HG02840 (cell line): ENCODE measurements around the gene STIL.
"Not testable (repeated sequence)": the region's sequence is repeated elsewhere in the genome, so short reads cannot be mapped to it uniquely, and the experiment has no call there.

Source experiments
- ATAC-seq: cut with Tn5 transposase; IDR thresholded peaks from one replicate; pipeline ENCODE4 v1.9.1; 2021; ENCODE audit warnings: mild to moderate bottlenecking, moderate library complexity, moderate number of reproducible peaks; ENCODE audit not compliant: unreplicated experiment, low FRiP score

The STIL gene

DNA sequence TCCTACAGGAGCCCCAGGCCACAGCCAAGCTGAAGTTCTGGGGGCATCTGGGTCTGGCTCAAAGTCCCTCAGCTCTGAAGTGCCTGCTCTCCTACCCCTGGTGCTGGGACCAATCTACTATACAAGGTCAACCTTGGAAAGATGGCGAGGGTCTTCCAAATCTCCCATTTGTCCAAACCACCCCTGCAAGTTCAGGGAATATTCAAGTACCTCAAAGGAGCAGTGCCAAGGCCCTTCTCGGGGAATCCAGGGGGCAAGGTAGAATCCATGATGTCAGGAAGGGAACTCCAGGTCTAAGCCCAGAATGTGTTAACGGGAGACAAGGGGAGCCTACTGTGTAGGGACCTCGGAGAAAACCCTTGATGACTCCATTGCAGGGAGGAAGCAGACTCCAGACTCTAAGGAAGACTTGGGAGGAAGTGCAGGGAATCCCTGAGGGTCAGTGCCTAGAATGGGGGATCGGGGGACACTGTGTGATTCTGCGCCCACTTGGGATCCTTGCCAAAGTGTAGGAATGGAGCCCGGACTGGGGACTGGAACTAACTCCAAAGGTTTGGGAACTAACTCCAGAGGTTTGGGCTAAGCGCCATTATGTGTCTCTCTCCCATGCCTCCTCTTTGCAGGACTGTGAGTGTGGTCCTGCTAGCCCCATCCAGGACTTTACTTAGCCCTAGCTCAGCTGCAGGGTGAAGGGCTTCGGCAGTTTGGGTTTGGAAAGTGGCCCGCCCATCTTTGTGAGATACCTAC lies 90.6 kb downstream of the STIL start:
- ATAC-seq = no peak

DNA sequence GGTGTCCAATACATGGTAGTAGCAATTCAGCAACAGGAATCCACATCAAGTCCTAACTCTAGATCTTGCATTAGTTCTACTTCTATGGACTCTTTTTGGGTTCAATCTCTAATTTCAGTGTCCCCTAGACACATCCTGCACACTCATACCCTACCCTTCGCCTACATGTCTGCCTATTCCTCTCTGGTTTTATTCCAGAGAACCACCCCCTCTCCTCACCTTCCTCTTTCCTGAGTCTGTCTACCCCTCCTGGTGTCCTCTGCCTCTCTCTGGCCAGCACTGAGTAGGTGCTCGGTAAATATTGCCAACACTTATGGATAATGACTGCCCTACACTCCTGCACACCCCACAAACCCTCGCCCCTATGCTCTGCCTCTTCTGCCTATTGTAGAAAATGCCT lies 91.5 kb downstream of the STIL start:
- no peak for ATAC-seq

DNA sequence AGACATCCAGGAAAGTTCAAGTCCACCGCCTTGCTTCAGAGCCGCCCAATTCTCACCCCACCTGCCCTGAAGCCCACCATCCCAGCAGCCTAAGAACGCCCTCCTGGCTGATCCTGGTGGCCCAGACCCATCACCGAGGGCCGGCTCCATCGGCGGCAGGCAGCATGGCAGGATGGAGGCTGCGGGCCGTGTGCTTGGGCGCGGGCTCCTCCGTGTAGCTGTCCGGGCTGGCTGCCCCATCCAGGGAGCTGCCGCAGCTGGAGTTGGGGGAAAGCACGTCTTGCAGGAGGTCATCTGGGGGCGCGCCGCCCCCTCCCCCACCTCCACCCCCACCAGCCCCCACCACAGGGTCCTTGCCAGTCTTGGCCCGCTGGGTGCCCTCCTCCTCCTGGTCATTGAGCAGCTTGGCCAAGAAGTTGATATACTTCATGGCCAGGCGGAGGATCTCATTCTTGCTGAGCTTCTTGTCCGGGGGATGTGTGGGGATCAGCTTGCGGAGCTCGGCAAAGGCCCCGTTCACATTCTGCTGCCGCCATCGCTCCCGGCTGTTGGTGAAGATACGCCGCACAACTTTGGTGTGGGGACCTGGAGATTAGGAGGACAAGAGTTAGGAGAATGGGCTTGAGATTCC lies 94.2 kb downstream of the STIL start:
- no peak for ATAC-seq

DNA sequence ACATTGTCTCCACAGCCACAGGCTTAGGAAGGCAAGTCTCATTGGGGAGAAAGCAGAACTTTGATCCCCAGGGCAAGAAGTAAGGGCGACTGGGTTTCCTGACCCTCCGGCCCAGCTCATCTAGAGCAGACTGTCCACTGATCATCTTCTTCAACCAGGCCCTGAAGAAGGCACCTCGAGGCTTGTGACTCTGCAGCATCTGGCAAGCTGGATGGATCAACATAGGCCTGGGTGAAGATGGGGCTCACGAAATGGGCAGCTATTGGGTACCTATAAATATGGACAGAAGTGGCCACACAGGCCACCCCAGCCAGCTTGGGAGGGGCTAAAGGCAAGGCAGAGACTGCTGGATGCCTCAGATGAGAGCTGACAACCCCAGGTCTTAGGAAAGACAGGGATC lies 94.9 kb downstream of the STIL start:
- no peak for ATAC-seq

DNA sequence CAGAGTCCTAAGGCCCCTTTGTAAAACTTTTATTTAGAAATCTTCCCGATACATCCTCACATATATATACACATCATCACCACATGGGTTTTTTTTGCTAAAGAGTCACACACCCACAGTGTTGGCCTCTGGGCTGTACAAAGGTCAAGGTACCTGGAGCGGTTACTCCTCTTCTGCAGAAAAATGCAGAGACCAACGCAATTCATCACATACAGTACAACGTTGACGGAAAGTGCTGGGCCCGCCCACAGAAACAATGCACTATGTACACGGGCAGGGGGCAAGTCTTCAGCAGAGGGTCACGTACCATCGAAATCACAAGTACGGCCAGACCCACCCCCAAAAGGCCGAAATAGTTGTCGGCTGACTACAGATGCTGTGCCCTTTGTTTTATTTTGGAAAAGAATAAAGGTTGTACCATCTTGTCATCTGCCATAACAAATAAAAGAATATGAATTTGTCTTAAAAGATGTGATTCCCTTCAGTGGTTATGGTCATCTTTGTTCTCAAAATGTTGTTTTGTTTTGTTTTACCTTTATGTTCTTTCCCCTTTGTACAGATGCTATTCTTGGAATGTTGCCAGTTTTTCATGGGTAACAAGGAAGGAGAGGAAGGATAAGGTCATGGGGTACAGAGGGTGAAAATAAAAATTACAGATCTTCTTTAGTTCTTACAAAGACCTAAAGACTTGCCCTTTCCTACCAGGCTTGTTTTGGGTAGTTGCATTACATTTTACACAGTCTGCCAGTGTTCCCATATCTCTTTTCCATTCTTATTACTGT lies 97.5 kb downstream of the STIL start:
- no peak for ATAC-seq

DNA sequence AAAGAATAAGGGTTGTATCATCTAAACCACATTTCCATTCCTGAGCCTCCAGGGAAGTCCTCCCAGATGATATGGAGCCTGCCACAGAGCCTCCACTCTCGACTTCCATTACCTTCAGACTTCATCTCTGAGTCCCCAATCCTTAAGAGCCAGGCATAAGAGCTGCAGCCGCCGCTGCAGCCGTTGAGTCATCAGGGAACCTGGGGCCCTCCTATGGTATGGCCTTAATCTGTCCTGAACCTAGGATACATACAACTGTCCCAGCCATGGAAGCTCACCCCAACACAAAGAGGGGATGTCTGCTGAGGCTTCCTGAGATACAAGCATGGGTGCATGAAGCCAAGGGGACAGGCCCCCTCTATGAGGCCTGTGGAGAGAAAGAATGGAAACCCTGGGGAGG lies 98.2 kb downstream of the STIL start:
- no peak for ATAC-seq

DNA sequence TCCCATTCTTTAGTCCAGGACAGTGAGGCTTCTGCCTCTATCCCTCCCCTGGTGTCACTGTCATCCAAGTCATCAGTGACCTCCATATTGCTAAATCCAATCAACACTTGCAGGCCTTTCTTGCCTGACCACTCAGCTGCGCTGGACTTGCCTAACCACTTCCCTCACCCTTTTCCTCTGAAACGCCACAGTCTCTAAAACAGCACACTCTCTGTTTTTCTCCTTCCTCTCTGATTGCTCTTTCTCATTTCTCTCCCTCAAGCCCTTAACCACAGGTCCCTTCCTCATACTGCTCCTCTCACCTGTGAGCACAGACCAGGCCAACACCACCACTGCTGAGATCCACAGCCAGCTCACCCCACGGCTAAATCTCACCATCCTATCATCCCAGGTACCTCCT lies 99.4 kb downstream of the STIL start:
- ATAC-seq = no peak

DNA sequence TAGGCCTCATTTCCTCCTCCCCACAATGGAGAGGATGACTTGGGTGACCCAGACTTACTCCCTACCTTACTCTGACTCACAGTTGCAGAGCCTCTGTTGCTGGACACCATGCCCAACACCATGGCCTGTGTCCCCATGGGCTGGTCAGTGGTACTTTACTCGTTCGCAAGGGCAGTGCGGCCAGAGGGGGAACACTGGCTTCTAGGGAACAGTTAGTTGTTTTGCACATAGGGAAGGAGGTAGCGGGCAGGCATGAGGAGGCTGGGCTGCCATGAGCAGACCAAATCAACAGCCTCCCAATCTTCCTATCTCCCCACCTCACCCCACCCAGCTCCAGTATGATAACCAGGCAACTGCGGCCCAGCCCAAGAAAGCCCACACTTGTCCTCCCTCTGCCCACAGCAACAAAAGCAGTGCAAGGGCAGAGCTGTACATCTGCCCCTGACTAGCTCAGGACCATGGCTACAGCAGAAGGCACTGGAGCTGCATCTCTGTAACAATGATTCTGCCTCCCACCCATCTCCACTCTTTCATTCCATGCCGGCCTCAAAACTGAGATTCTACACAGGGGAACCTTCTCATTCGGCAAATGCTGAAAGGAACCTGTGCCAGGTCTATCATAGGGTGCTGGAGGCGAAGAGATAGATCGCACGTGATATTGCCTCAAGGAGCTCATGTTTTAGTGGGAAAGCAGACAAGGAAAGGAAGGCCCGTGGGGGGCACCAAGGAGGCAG lies 100.5 kb downstream of the STIL start:
- ATAC-seq = no peak

DNA sequence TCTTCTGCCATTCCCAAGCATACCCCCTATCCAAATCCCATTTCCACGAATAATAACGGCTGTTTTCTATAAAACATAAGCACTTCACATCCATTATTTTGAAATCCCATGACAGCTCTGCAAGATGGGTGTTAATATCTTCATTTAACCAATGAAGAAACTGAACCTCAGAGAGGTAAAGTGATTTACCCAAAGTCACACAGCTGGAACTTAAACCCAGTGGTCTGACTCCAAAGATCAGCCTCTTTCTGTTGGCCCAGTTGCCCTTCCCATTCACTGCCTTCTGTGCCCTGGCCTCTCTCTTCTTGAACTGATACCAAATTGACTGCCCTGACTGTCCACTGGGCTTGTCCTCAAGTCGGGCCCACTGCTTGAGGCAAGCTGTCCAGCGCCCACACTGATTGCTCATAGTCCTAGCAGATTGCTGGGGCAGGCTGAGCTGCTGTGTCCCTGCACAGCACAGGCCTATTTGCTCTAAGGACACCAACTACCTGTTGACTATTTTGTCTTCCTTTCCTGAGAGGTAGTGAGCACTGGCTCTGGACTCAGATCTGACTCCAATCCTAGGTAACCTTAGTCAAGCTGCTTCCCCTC lies 101.2 kb downstream of the STIL start:
- ATAC-seq = no peak

DNA sequence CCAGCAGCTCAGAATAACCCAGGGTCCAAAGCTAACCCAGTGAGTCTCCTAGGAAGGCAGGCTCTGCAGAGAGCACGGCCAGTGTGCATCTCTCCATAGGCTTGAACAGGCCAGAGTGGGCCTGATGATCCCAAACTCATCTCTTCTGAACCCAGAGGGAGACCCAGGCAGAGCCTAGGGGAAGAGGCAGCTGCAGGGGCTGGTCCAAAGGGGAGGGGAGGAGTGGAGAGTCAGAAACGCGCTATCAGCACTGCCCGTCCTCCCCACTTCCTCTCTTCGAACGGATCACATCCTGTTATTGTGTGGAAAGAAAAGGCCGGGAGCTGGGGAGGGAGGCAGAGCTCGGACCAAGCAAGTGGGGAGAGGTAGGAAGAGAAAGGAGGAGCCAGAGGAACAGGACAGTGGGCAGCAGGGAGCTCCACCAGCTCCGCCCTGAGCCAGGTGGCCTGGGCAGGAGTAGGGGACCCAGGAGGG lies 102.1 kb downstream of the STIL start:
- ATAC-seq = no peak

DNA sequence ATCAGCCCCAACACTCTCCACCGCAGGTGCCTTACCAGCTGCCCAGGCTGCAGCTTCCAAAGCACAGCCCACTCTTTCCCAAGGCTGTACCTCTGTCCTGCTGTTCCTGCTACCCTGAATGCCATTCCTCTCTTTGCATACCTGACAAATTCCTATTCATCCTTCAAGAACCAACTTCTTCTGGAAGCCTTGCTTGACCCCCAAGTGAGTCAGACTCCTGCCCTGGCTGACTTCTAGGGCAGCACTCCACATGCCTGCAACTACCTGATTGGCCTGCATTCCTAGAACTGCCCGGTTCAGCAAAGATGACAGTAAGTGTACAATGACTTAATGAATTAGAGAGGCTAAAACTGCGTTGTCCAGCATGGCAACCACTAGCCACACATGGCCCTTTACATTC lies 103.3 kb downstream of the STIL start:
- no peak for ATAC-seq

DNA sequence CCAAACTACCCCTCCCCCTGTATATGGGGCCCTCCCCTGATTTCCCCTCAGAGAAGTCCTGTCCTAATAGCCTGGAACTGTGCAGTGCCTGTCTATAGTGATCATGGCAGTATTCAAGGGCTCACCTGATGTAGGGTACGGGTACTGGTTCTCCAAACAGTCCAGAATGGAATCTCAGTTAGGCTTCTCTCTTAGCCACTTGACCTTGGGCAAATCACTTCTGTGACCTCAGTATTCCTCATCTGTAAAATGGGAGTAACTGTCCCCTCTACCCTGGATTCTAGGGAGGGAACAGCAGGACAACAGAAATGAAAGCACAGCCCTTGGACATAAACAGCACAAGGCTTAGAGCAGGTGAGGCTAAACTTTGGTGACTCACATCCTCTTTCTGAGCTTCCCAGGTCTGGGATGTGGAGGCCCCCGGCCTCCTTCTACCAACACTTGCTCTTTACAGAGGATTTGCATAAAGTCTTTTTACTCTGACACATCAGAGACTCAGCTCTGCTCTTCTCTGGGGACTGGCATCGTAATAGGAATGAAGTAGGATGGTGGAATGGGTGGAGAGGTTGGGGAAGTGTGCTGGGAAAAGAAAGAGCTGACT lies 104.1 kb downstream of the STIL start:
- ATAC-seq = no peak

DNA sequence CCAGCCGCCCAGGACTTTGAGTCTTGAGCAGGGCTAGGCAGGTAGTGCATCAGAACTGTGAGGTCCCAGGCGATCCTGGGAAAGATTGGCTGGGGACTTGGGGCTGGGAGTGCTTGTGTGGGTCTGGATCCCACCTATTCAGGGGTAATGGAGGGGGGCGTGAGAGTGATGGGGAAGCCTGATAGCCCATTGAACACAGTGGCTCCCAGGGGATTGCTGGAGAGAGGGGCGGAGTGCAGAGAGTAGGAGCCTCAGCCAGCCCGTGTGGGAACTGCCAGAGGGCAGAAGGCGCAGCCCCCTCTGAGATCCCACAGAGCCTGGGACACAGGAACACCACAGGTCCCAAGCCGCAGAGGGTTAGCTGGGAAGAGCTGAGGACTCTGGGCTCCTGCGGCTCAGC lies 104.9 kb downstream of the STIL start:
- ATAC-seq = no peak

DNA sequence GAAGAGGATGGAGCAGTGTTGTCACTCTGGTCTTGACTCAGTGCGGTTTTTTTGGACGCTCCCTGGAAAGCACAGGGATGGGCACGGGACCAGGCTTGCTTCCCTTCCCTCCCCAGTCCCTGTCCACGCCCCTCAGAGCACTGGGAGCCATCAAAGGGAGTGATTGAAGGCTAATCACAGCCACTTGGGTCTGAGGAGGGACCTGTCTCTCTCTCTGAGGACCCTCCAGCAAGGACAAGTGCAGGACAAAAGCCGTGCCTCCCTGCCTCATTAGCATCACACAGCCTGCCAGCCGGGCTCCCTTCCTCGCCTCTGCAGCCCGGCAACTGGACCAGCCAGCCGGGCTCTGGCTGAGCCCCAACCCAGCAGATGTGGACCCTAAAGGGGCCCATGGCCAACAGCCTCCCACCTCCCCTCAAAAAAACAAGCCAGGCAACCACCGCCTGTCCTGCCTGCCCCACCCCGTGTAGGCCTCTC lies 105.5 kb downstream of the STIL start:
- no peak for ATAC-seq

DNA sequence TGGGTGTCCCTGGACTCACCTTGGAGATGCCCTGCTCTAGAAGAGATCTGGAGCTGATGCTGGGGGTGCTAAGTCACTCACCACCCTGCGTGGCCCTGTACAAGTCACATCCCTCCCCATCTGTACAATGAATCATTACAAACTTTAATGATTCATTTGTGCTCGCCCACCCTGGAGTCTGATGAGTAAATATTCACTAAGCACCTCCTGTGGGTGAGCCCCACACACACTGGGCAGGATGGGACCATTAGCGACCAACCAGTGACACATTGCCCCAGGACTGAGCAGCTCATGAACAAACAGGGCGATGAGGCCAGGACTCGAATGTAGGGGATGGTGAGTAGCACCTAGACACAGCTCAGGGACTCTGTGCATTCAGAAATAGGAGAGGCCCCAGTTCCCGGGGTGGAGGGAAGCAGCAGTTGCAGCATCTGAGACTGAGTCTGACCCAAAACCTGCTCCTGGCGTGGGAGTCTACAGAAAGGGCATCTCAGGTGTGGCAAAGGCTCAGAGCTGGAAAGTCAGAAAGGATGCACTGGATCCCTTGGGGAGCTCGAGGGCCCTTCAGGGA lies 106.1 kb downstream of the STIL start:
- ATAC-seq = no peak

DNA sequence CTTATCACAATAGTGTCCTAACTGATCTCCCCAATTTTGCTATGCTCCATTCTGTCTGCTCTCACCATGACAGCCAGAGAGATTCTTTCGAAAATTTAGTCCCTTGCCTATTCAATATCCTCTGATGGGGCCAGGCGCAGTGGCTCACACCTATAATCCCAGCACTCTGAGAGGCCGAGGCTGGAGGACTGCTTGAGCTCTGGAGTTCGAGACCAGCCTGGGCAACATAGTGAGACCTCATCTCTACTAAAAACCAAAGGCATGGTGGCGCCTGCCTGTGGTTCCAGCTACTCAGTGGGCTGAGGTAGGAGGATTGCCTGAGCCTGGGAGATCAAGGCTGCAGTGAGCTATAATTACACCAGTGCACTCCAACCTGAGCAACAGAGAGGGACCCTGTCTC lies 108.0 kb downstream of the STIL start:
- no peak for ATAC-seq

DNA sequence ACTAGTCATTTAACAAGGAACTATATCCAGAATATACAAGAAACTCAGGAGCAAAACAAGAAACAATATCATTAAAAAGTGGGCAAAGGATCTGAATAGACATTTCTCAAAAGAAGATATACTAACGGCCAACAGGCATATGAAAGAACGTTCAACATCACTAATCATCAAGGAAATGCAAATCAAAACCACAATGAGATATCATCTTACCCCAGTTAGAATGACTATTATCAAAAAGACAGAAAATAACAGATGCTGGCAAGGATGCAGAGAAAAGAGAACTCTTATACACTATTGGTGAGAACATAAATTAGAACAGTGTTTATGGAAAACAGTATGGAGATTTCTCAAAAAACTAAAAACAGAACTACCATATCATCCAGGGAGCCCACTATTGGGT lies 110.4 kb downstream of the STIL start:
- ATAC-seq = not testable (repeated sequence)

DNA sequence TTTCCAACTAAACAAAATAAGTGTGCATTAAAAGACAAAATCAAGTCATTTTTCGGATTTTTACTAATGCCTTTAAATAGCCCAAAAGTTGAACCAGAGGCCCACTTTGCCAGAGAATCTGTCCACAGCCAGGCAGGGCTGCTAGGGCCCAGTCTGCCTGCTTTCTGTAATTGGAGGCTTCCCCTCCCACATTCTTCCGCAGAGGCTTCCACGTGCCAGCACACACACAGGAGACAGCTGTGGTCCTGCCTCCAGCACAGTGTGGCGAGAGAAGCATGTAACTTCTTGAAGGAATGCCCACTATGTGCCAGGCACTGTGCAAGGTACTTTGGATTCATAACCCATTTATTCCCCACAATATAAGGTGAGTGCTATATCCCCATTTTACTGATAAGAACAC lies 112.8 kb downstream of the STIL start:
- no peak for ATAC-seq
